HG02885 (cell line): ENCODE measurements around the gene RPS21.

Experiments used
- ATAC-seq: cut with Tn5 transposase; IDR thresholded peaks from one replicate; pipeline ENCODE4 v1.9.1; 2021; ENCODE audit warnings: mild to moderate bottlenecking; ENCODE audit not compliant: unreplicated experiment, poor library complexity

The RPS21 gene

GRCh38 chr20:62386383-62387218 lies at the start of gene RPS21:
RPS21 (plus strand) TSS chr20:62387103; CDS start chr20:62387339, 236 bp downstream.
- ATAC-seq, result peak; percentile 77

DNA sequence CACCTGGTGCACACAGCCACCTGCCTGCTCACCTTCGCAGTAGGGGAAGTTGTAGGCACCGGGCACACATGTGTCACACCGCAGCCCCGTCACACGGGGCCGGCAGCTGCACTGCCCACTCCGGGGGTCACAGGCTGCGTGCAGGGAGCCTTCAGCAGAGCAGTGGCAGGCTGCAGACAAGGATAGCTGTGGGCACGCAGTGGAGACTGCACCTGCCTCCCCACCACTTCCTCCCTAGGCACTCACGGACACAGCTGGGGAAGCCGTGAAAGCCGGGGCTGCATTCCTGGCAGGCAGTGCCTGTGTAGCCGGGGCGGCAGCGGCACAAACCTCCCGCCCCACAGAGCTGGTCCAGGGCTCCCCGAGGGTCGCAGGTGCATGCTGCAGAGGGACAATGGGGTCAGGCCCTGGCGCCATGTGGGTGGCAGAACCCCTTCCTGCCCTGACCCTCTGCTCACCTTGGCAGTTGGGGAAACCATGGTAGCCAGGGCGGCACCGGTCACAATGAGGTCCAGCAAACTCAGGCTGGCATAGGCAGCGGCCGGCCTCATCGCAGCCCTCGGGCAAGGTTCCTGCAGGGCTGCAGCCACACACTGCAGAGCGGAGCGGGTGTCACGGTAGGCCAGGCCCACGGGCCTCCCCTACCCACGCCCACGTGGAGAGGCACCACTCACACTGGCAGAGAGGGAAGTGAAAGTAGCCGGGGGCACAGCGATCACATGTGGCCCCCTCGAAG lies 49.2 kb upstream of the RPS21 start:
- ATAC-seq, result no peak

GRCh38 chr20:62338294-62338620 lies 48.6 kb upstream of the RPS21 start:
- no peak for ATAC-seq

DNA sequence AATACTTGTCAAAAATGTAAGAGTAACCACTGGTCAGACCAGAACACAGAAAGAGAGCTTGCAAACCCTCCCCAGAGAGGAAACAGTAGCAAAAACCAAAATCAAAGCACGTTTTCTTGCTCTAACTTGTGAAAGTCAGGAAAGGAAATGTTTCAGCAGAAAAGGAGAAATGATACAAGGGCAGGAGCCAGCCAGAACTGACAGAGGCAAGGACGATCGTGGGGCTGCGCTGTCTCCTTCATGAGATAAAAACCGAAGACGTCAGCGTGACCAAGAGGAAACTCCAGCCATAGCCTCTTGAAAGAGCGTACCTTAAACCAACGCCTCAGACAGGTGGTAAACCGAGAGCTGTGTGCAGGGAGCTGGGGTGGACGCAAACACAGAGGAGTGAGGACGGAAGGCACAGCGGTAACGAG lies 47.2 kb upstream of the RPS21 start:
- peak; percentile 70 for ATAC-seq

DNA sequence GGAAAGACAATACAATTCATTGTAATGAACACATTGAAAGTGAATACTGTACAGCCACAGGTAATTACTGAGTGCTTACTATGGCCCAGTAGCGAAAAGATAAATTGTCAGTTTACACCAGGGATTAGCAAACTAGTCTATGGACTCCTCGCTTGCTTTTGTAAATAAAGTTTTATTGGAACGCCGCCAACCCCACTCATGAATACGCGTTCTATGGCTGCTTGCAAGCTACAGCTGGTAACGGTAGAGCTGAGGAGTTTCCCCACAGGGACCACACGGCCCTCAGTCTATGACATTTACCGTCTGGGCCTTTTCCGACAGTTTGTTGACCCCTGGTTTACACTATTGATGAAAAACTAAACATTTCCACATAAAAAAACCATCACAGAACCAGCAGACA lies 44.0 kb upstream of the RPS21 start:
- no peak for ATAC-seq

GRCh38 chr20:62344092-62344491 lies 42.8 kb upstream of the RPS21 start:
- ATAC-seq, result no peak

- no peak for ATAC-seq
These were observed 42.1 kb upstream of the RPS21 start for GRCh38 chr20:62344782-62345181.

GRCh38 chr20:62345681-62346370 lies 41.1 kb upstream of the RPS21 start:
- no peak for ATAC-seq

GRCh38 chr20:62346398-62347150 lies 40.3 kb upstream of the RPS21 start:
- no peak for ATAC-seq

DNA sequence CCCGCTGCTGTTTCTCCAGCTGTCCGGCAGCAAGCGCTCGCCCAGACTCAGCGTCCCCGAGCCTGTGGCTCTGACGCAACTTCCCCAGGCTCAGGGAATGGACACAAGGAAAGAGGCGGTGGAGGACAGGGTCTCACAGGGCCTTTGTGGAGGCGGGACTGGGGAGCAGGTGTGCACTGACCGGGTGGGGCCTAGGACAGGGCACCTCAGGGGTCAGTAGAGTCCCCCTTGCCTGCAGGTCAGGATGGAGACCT lies 39.8 kb upstream of the RPS21 start:
- no peak for ATAC-seq

GRCh38 chr20:62347445-62347844 lies 39.5 kb upstream of the RPS21 start:
- no peak for ATAC-seq

GRCh38 chr20:62348604-62349003 lies 38.3 kb upstream of the RPS21 start:
- ATAC-seq, result no peak

DNA sequence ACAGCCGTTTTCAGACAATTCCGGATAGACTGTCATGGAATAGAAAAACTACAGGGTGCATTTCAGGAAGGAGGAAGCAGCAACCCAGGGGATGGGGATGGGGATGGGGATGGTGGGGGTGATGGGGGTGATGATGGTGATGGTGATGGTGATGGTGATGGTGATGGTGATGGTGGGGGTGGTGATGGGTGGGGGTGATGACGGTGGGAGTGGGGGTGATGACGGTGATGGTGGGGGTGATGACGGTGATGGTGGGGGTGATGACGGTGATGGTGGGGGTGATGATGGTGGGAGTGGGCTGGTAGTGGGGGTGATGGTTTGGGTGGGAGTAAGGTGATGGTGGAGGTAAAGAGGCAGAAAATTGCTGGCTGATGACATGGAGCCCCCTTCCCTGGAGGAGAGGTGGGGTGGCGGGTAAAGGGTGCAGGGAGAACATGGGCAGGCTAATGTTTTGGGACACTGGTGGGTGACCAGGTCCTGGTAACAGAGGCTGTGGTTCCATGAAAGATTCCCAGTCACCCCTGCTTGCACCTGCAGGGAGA lies 37.3 kb upstream of the RPS21 start:
- no peak for ATAC-seq

DNA sequence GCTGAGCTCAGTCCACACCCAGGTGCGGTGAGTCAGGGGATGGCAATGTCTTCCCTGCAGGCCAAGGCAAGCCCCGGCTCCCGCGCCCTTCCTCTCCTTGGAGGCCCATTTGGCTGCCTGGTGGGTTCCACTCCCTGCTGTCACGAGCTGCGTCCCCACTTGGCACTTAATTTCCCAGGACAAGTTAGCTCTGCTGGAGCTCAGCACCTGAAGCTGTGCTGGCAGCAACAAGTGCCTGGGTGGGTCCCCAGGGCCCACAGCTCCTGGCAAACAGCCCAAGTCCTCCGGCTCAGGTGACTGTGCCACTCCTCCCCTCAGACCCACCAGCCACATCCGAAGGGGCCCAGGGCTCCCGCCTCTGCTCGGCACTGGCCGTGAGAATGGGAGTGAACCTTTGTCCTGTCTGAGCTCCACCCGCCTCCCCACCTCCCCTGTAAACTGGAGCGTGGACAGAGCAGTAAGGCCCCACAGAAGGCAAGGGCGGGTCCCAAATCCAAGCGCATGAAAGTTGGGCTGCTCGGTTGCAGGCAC lies 36.7 kb upstream of the RPS21 start:
- no peak for ATAC-seq

DNA sequence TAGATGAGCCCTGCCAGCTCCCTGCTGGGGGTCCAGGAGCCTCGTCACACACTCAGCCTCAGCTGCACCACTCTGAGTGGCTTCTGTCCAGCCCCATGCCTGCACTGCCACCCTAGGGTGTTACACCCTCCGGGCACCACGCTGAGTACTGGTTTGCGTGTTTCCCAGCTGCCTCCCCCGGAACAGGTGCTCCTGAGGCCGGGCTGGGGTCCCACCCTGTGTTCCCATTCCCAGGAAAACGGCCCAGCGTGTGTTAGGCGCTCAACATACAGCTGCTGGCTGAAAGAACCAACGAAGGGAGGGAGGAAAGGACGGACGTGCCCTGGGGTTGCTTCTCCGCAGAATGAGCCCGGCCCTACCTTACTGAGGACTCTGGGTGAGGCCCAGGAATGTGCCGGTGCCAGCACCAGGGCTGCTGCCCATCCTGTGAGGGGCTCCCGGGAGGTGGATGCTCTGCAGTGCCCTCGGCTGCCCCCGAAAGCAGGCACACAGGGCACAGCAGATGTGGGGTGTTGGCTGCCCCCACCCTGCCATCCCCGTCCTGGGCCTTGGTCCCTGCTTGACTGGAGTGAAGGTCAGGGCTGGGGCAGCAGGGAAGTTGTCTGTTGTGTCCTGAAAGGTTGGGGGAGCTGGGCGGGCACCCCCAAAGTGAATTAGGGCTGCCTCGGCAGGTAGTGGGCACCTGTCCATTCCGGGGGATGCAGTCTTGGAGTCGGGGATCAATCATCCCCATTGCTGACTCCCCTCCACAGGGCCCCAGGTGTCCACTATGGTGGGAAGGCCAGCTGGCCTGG lies 36.1 kb upstream of the RPS21 start:
- ATAC-seq, result no peak

GRCh38 chr20:62351469-62352401 lies 35.2 kb upstream of the RPS21 start:
- no peak for ATAC-seq

DNA sequence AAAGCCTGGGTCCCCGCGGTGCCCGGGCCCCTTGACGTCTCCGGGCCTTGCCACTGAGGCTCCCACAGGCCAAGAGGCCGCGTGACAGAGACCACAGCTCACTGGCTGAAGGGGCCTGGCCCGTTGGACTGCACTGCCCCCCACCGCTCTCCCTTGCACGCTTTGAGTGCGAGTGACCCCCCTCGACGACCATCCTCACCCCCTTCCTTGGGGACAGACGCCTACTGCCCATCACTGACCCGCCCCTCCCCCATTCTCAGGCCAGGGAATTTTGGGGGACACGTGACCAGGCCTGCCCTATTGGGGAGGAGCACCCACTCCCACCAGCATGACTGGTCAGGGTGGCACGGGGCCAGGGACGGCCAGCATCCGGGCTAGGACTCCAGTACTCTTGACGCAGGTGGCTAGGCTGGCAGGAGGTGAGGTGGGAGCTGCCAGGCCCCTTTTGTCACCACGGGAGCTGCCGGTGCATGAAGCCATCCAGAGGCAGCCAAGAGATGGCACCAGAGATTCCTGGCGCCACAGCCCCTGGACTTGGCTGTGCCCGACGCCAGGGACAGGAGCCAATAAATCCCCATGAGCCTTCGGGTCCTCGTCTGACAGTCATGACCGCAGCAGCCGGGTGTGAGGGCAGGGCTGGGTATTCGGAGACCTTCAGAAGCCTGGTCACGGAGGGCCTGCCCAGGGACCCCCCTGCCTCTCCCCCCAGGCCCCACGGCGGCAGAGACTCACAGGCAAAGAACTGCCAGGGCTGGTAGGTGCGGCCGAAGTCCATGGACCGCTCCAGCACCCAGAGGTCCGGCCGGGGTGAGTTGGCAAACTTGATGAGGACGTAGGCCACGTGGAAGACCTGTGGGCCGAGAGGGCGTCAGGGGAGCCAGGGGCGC lies 34.3 kb upstream of the RPS21 start:
- ATAC-seq, result no peak
